Esophagus muscularis mucosa (tissue), 4 donors: Measurements from ENCODE around the gene CBLN3. TPM values are rescaled to one million over a fixed set of nuclear protein-coding genes. Genes with fewer than 3 reads are reported as not detected.

Experiments
- DNase-seq: peaks from one replicate; pipeline ENCODE4 v3.0.0-alpha.2; 2017; ENCODE audit errors: extremely low spot score
- H3K27ac ChIP-seq, 4 donors: fragments of 200-600 bp; sonication (generic); replicated peaks in 1 of 4; 1 replicate in 3 of 4; 2 replicates in 1 of 4; pipeline ENCODE4 v1.5.1; 2016 to 2019; ENCODE audit warnings: mild to moderate bottlenecking in 1 of 4
- H3K27me3 ChIP-seq, 4 donors: fragments of 200-600 bp; sonication (generic); one replicate each; pipeline versions ENCODE4 v1.5.1 to v1.6.0; 2016 to 2019
- H3K36me3 ChIP-seq, 4 donors: fragments of 200-600 bp; sonication (generic); one replicate each; pipeline ENCODE4 v1.5.1; 2016 to 2019
- H3K4me1 ChIP-seq, 4 donors: fragments of 200-600 bp; sonication (generic); one replicate each; pipeline ENCODE4 v1.5.1; 2016 to 2019
- H3K4me3 ChIP-seq, 4 donors: fragments of 200-600 bp; sonication (generic); 1 replicate in 2 of 4; 2 replicates in 2 of 4; pipeline ENCODE4 v1.5.1; 2016 to 2019; ENCODE audit warnings: mild to moderate bottlenecking in 4 of 4, moderate library complexity in 1 of 4
- H3K9me3 ChIP-seq, 4 donors: fragments of 200-600 bp; sonication (generic); 1 replicate in 3 of 4; 2 replicates in 1 of 4; pipeline ENCODE4 v1.5.1; 2016 to 2019
- CTCF ChIP-seq, 3 experiments: fragments of 200-600 bp in 2 of 3; fragments of 450-650 bp in 1 of 3; sonication (generic) in 2 of 3; IDR thresholded peaks; one replicate each; pipeline ENCODE4 v1.5.1; 2017 to 2019; ENCODE audit warnings: antibody characterized with exemption in 3 of 3, mild to moderate bottlenecking in 2 of 3, moderate library complexity in 1 of 3
- EP300 ChIP-seq: sonication (generic); formaldehyde crosslinking; IDR thresholded peaks from one replicate; pipeline ENCODE4 v1.6.1; 2017; ENCODE audit warnings: antibody characterized with exemption
- POLR2A ChIP-seq: fragments of 450-650 bp; IDR thresholded peaks from one replicate; pipeline ENCODE4 v1.6.1; 2017; ENCODE audit warnings: antibody characterized with exemption, moderate library complexity, mild to moderate bottlenecking, low read depth
- POLR2AphosphoS5 ChIP-seq, 2 donors: sonication (generic); formaldehyde crosslinking; IDR thresholded peaks; one replicate each; pipeline ENCODE4 v1.6.1; 2017; ENCODE audit warnings: antibody characterized with exemption in 2 of 2
- WGBS: methylation state at CpG from one replicate; pipeline ENCODE4 v1.1.5; 2018; 5-methylcytosine and 5-hydroxymethylcytosine counted together
- intact Hi-C: fragments of 100-400 bp; cut with DNase I; formaldehyde crosslinking; loops from one replicate; pipeline ENCODE4 v1.15.1; 2023
- total RNA-seq, 4 donors: library from RNA; depleted of rRNA; stranded (reverse); fragments of >200 nt; gene quantifications; one replicate each; pipeline versions ENCODE4 v1.1.0 to v1.2.1, GENCODE V29; 2016

CBLN3 gene
- total RNA-seq, 4 donors from 2014 or later, result 1.2 to 2.2 (median 1.9) TPM

GRCh38 chr14:24406416-24406815 is 23.1 kb downstream of the CBLN3 start:
- 94% methylated on average over 6 of the region's 6 CpGs for WGBS
- Histone ChIP-seq H3K9me3 (no peaks in the 10 kb centered on the region), H3K27me3 (no peaks in the 10 kb centered on the region), H3K36me3 (peaks cover 5 to 48% (median 40%) of the 10 kb centered on the region in 4 donors), H3K4me1 (peaks cover 23 to 46% (median 35%) of the 10 kb centered on the region in 4 donors), H3K27ac (no peak overlapping the region), H3K4me3 (no peak overlapping the region)
- intact Hi-C loops, result no loop called here
- no peak for DNase-seq
- TF ChIP-seq POLR2AphosphoS5 (IDR thresholded peaks at IDR 0.05), result no peak
- no peak for TF ChIP-seq POLR2A
- TF ChIP-seq CTCF (IDR thresholded peaks at IDR 0.05), result no peak
- no peak for TF ChIP-seq EP300

- Histone ChIP-seq H3K4me3 (no peak overlapping the region), H3K36me3 (peaks cover 5 to 33% (median 26%) of the 10 kb centered on the region in 4 donors), H3K27me3 (no peaks in the 10 kb centered on the region), H3K9me3 (no peaks in the 10 kb centered on the region), H3K27ac (peak overlapping the region in 1 of 4 donors; percentile 9), H3K4me1 (peaks cover 37 to 62% (median 51%) of the 10 kb centered on the region in 4 donors)
- WGBS, result 67% methylated on average over 4 of the region's 4 CpGs
- intact Hi-C loops, result no loop called here
- TF ChIP-seq POLR2A, result no peak
- no peak for TF ChIP-seq CTCF (IDR thresholded peaks at IDR 0.05)
- no peak for TF ChIP-seq POLR2AphosphoS5 (IDR thresholded peaks at IDR 0.05)
- no peak for TF ChIP-seq EP300
- no peak for DNase-seq
Observed at GRCh38 chr14:24404814-24405213, 24.7 kb downstream of the CBLN3 start.

- intact Hi-C loops, result no loop called here
- 47% methylated on average over 7 of the region's 7 CpGs for WGBS
- no peaks in the 10 kb centered on the region for H3K9me3 ChIP-seq
- no peaks in the 10 kb centered on the region for H3K27me3 ChIP-seq
- DNase-seq, result no peak
- H3K36me3 ChIP-seq, result peaks cover 3 to 19% (median 12%) of the 10 kb centered on the region in 4 donors
- TF ChIP-seq EP300 (no peak), POLR2A (no peak), CTCF (IDR thresholded peaks at IDR 0.05) (no peak), POLR2AphosphoS5 (IDR thresholded peaks at IDR 0.05) (peak in 1 of 2 donors; percentile 47)
- H3K27ac ChIP-seq, result peak overlapping the region; percentile 22 to 78 (median 52)
- peaks cover 38 to 70% (median 63%) of the 10 kb centered on the region in 4 donors for H3K4me1 ChIP-seq
- no peak overlapping the region for H3K4me3 ChIP-seq
Observed at GRCh38 chr14:24403294-24403998, 26.0 kb downstream of the CBLN3 start.

- H3K4me3 ChIP-seq, result no peak overlapping the region
- H3K4me1 ChIP-seq, result peaks cover 47 to 78% (median 71%) of the 10 kb centered on the region in 4 donors
- no peak for DNase-seq
- WGBS, result 72% methylated on average over 9 of the region's 9 CpGs
- H3K27ac ChIP-seq, result peak overlapping the region; percentile 12 to 78 (median 62)
- no peak for TF ChIP-seq EP300
- TF ChIP-seq POLR2A, result no peak
- no peak for TF ChIP-seq CTCF (IDR thresholded peaks at IDR 0.05)
- TF ChIP-seq POLR2AphosphoS5 (IDR thresholded peaks at IDR 0.05), result no peak
- peaks cover 0 to 8% (median 1%) of the 10 kb centered on the region in 4 donors for H3K36me3 ChIP-seq
- no peaks in the 10 kb centered on the region for H3K9me3 ChIP-seq
- H3K27me3 ChIP-seq, result no peaks in the 10 kb centered on the region
- intact Hi-C loops, result no loop called here
Observed at GRCh38 chr14:24401810-24402702, 27.4 kb downstream of the CBLN3 start.
